NT2/D1 (cell line): ENCODE data around the gene PCDHB12.

Experiments
- SUZ12 ChIP-seq: IDR thresholded peaks from 2 replicates; pipeline ENCODE4 v1.6.1; 2011; ENCODE audit not compliant: insufficient read length, insufficient read depth; ENCODE audit errors: extremely low read depth
- ZNF274 ChIP-seq: IDR thresholded peaks from 2 replicates; pipeline ENCODE4 v1.6.1; 2011; ENCODE audit warnings: mild to moderate bottlenecking, low read depth, low read length

DNA sequence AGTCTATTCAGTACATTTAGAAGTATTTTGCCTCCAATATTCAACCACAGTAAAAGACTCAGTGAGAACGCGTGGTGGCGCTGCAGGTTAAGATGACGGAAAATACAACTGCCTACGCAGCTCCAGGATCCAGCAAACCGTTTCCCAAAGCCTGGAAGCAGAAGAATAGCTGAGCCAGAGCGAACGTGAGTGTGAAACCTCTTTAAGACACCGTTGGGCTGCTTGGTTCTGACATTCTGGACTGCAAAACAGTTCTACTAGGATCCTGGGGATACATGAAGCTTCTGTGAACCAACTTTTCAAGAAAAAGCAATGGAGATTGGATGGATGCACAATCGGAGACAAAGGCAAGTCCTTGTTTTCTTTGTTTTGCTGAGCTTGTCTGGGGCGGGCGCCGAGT, 26.3 kb upstream of the PCDHB12 start, which contains the start of gene PCDHB16:
- no peak for TF ChIP-seq ZNF274
- TF ChIP-seq SUZ12: no peak
